NB4 (cell line): Measurements from ENCODE around the gene BCL11A.

Experiments
- MYC ChIP-seq: IDR thresholded peaks from 2 replicates; pipeline ENCODE4 v1.6.1; 2011; ENCODE audit warnings: low read depth, low read length
- POLR2A ChIP-seq: IDR thresholded peaks from 2 replicates; pipeline ENCODE4 v1.6.1; 2011; ENCODE audit warnings: mild to moderate bottlenecking; ENCODE audit not compliant: insufficient read length; ENCODE audit errors: extremely low read depth
- TF ChIP-seq, protein P1 (sequence below): IDR thresholded peaks from one replicate; pipeline ENCODE4 v1.5.1; 2012; ENCODE audit warnings: low read depth, low read length
- TF ChIP-seq, protein P2 (sequence below): IDR thresholded peaks from 2 replicates; pipeline ENCODE4 v1.6.1; 2011; ENCODE audit warnings: low read depth, low read length

DNA sequence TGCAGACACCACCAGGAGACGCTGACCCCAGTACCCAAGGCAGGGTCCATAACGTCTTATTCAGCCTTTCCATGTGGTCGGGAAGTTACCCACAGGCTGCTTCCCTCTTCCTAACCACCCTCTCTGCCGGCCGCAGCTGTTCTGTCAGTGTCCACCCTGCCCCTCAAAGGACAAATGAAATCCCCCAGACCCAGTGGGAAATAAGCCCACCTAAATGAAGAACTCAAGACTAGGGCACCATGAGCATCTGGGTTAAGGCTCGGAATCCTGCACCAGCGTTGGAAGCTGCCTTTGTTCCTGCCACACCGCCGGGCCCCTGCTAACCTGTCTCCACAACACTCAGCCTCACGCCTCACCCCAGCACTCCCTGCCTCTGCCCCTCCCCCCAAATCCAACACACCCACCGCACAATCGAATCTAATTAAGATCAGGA is 21.7 kb downstream of the BCL11A start:
- TF ChIP-seq MYC (no peak), POLR2A (no peak)
- TF ChIP-seq, protein P1, sequence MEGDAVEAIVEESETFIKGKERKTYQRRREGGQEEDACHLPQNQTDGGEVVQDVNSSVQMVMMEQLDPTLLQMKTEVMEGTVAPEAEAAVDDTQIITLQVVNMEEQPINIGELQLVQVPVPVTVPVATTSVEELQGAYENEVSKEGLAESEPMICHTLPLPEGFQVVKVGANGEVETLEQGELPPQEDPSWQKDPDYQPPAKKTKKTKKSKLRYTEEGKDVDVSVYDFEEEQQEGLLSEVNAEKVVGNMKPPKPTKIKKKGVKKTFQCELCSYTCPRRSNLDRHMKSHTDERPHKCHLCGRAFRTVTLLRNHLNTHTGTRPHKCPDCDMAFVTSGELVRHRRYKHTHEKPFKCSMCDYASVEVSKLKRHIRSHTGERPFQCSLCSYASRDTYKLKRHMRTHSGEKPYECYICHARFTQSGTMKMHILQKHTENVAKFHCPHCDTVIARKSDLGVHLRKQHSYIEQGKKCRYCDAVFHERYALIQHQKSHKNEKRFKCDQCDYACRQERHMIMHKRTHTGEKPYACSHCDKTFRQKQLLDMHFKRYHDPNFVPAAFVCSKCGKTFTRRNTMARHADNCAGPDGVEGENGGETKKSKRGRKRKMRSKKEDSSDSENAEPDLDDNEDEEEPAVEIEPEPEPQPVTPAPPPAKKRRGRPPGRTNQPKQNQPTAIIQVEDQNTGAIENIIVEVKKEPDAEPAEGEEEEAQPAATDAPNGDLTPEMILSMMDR = no peak
- TF ChIP-seq, protein P2, sequence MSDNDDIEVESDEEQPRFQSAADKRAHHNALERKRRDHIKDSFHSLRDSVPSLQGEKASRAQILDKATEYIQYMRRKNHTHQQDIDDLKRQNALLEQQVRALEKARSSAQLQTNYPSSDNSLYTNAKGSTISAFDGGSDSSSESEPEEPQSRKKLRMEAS = no peak
